Liver (tissue), 9 donors: ENCODE measurements around the gene KRTAP10-2. TPM values are rescaled to one million over a fixed set of nuclear protein-coding genes. Genes with fewer than 3 reads are reported as not detected.

ENCODE experiments used
- DNase-seq: peaks from one replicate; pipeline ENCODE4 v3.0.0-alpha.2; 2017; ENCODE audit warnings: low spot score
- H3K27ac ChIP-seq, 2 donors: one replicate each; pipeline ENCODE4 v1.7.0; 2013; ENCODE audit warnings: inconsistent platforms in 2 of 2, low read length in 2 of 2, control low read depth in 1 of 2, low read depth in 1 of 2, mild to moderate bottlenecking in 1 of 2
- H3K27me3 ChIP-seq, 4 donors: one replicate each; pipeline versions ENCODE4 v1.6.1 to v1.7.0; 2013; ENCODE audit warnings: low read length in 3 of 4, inconsistent platforms in 1 of 4, mild to moderate bottlenecking in 1 of 4, moderate library complexity in 1 of 4; ENCODE audit not compliant: control insufficient read depth in 4 of 4, insufficient read depth in 4 of 4
- H3K36me3 ChIP-seq, 4 donors: one replicate each; pipeline versions ENCODE4 v1.6.1 to v1.7.0; 2013; ENCODE audit warnings: low read length in 3 of 4, mild to moderate bottlenecking in 3 of 4, low read depth in 1 of 4, moderate library complexity in 1 of 4; ENCODE audit not compliant: control insufficient read depth in 4 of 4, insufficient read depth in 3 of 4
- H3K4me1 ChIP-seq, 4 donors: one replicate each; pipeline versions ENCODE4 v1.6.1 to v1.7.0; 2013; ENCODE audit warnings: low read length in 3 of 4, mild to moderate bottlenecking in 3 of 4, moderate library complexity in 1 of 4; ENCODE audit not compliant: control insufficient read depth in 4 of 4, insufficient read depth in 4 of 4
- H3K4me3 ChIP-seq, 3 donors: one replicate each; pipeline versions ENCODE4 v1.6.1 to v1.7.0; 2013; ENCODE audit warnings: low read length in 3 of 3, control low read depth in 1 of 3, low read depth in 1 of 3, mild to moderate bottlenecking in 1 of 3
- H3K9ac ChIP-seq, 2 donors: one replicate each; pipeline ENCODE4 v1.7.0; 2013; ENCODE audit warnings: low read length in 2 of 2, mild to moderate bottlenecking in 2 of 2, moderate library complexity in 2 of 2, control low read depth in 1 of 2, low read depth in 1 of 2
- H3K9me3 ChIP-seq, 4 donors: one replicate each; pipeline versions ENCODE4 v1.6.1 to v1.7.0; 2013; ENCODE audit warnings: low read length in 3 of 4; ENCODE audit not compliant: control insufficient read depth in 4 of 4
- ATF3 ChIP-seq: IDR thresholded peaks from 2 replicates; pipeline ENCODE4 v1.6.1; 2016; ENCODE audit warnings: antibody characterized with exemption
- CTCF ChIP-seq: fragments of 150-350 bp; IDR thresholded peaks from 2 replicates; pipeline ENCODE4 v1.5.1; 2017; ENCODE audit warnings: improper control_type of control experiment, low read depth, low read length; ENCODE audit not compliant: missing input control
- EGR1 ChIP-seq, 2 donors: IDR thresholded peaks; 2 replicates each; pipeline ENCODE4 v1.6.1; 2016 to 2018; ENCODE audit warnings: antibody characterized with exemption in 2 of 2, low read depth in 2 of 2
- FOXA1 ChIP-seq: IDR thresholded peaks from 2 replicates; pipeline ENCODE4 v1.6.1; 2016; ENCODE audit warnings: antibody characterized with exemption
- FOXA2 ChIP-seq: IDR thresholded peaks from 2 replicates; pipeline ENCODE4 v1.6.1; 2016; ENCODE audit warnings: antibody characterized with exemption
- HNF4A ChIP-seq, 2 donors: conservative IDR thresholded peaks; 2 replicates each; pipeline ENCODE4 v1.6.1; 2016; ENCODE audit warnings: antibody characterized with exemption in 2 of 2, mild to moderate bottlenecking in 2 of 2
- HNF4G ChIP-seq: IDR thresholded peaks from 2 replicates; pipeline ENCODE4 v1.6.1; 2016; ENCODE audit warnings: antibody characterized with exemption
- JUND ChIP-seq, 2 donors: IDR thresholded peaks; 2 replicates each; pipeline ENCODE4 v1.6.1; 2016; ENCODE audit warnings: antibody characterized with exemption in 2 of 2
- MAX ChIP-seq: IDR thresholded peaks from 2 replicates; pipeline ENCODE4 v1.6.1; 2016; ENCODE audit warnings: antibody characterized with exemption
- NR2F2 ChIP-seq: IDR thresholded peaks from 2 replicates; pipeline ENCODE4 v1.6.1; 2016; ENCODE audit warnings: antibody characterized with exemption
- RAD21 ChIP-seq, 2 donors: IDR thresholded peaks; 2 replicates each; pipeline ENCODE4 v1.6.1; 2016; ENCODE audit warnings: antibody characterized with exemption in 2 of 2, mild to moderate bottlenecking in 2 of 2
- REST ChIP-seq: IDR thresholded peaks from 2 replicates; pipeline ENCODE4 v1.6.1; 2016; ENCODE audit warnings: antibody characterized with exemption, mild to moderate bottlenecking
- RXRA ChIP-seq, 2 donors: IDR thresholded peaks; 2 replicates each; pipeline ENCODE4 v1.6.1; 2017 to 2018; ENCODE audit warnings: antibody characterized with exemption in 2 of 2, mild to moderate bottlenecking in 1 of 2
- SP1 ChIP-seq: IDR thresholded peaks from 2 replicates; pipeline ENCODE4 v1.6.1; 2018; ENCODE audit warnings: antibody characterized with exemption, mild to moderate bottlenecking
- TAF1 ChIP-seq: conservative IDR thresholded peaks from 2 replicates; pipeline ENCODE4 v1.6.1; 2016; ENCODE audit warnings: antibody characterized with exemption, mild to moderate bottlenecking
- YY1 ChIP-seq: IDR thresholded peaks from 2 replicates; pipeline ENCODE4 v1.6.1; 2016; ENCODE audit warnings: antibody characterized with exemption, mild to moderate bottlenecking
- ZBTB33 ChIP-seq: IDR thresholded peaks from 2 replicates; pipeline ENCODE4 v1.6.1; 2016; ENCODE audit warnings: antibody characterized with exemption
- WGBS: extraction: QIAGEN DNeasy Blood & Tissue Kit; methylation state at CpG from one replicate; pipeline ENCODE4 v1.1.7; 2013; 5-methylcytosine and 5-hydroxymethylcytosine counted together
- polyA plus RNA-seq, 2 donors: library from polyadenylated mRNA; stranded (reverse) in 1 of 2; unstranded in 1 of 2; fragments of 200-250 nt in 1 of 2; fragments of >200 nt in 1 of 2; fragmentation: Nextera tagmentation in 1 of 2; extraction: Ambion mirVana in 1 of 2; gene quantifications; one replicate each; pipeline versions ENCODE4 v1.2.1 to v1.2.3, GENCODE V29; 2013 to 2015
- total RNA-seq, 2 donors: library from RNA; depleted of rRNA; stranded (reverse); fragments of >200 nt; gene quantifications; one replicate each; pipeline ENCODE4 v1.2.3, GENCODE V29; 2014
- donor health status: healthy.
- donor health status: healthy.
- donor health status: healthy.
- donor health status: healthy.
- donor health status: healthy.

Gene KRTAP10-2
- total and polyA plus RNA-seq, 4 donors: not detected

GRCh38 chr21:44529503-44530125 lies 21.7 kb downstream of the KRTAP10-2 start:
- Histone ChIP-seq H3K27me3 (no peaks in the 10 kb centered on the region), H3K36me3 (no peaks in the 10 kb centered on the region), H3K9ac (no peak overlapping the region), H3K4me1 (no peaks in the 10 kb centered on the region), H3K27ac (no peak overlapping the region), H3K9me3 (no peaks in the 10 kb centered on the region), H3K4me3 (no peak overlapping the region)
- no peak for DNase-seq
- 76% methylated on average over 23 of the region's 23 CpGs for WGBS
- TF ChIP-seq HNF4G (no peak), EGR1 (IDR thresholded peaks at IDR 0.05; ENCODE audit: low read depth in 2 of 2) (no peak), HNF4A (conservative IDR thresholded peaks at IDR 0.05) (no peak), CTCF (no peak), REST (no peak), FOXA2 (no peak), TAF1 (no peak), YY1 (no peak), ATF3 (no peak), RXRA (IDR thresholded peaks at IDR 0.05) (no peak), JUND (IDR thresholded peaks at IDR 0.05) (no peak), ZBTB33 (no peak), FOXA1 (no peak), NR2F2 (no peak), RAD21 (IDR thresholded peaks at IDR 0.05) (no peak), SP1 (no peak), MAX (no peak)
